GM18499 (cell line): Measurements from ENCODE around the gene PIMREG.

Experiments used
- ATAC-seq: cut with Tn5 transposase; IDR thresholded peaks from one replicate; pipeline ENCODE4 v1.9.1; 2021; ENCODE audit warnings: moderate number of reproducible peaks; ENCODE audit not compliant: insufficient read depth, unreplicated experiment

PIMREG gene

GRCh38 chr17:6443692-6444570 lies at the start of gene PIMREG:
Gene PIMREG (plus strand): TSS chr17:6444455. CDS start chr17:6445111, 656 bp downstream.
- peak; percentile 46 for ATAC-seq

- no peak for ATAC-seq
Observed at GRCh38 chr17:6398955-6399354, 45.3 kb upstream of the PIMREG start.

- no peak for ATAC-seq
Observed at GRCh38 chr17:6402258-6402657, 42.0 kb upstream of the PIMREG start.

GRCh38 chr17:6408276-6408675 lies 36.0 kb upstream of the PIMREG start:
- ATAC-seq, result no peak

- no peak for ATAC-seq
Observed at GRCh38 chr17:6408735-6409134, 35.5 kb upstream of the PIMREG start.

GRCh38 chr17:6413065-6413464 lies 31.2 kb upstream of the PIMREG start:
- no peak for ATAC-seq

GRCh38 chr17:6415616-6416015 lies 28.6 kb upstream of the PIMREG start:
- ATAC-seq, result no peak

GRCh38 chr17:6420173-6420641 lies 24.0 kb upstream of the PIMREG start:
- ATAC-seq, result no peak

- no peak for ATAC-seq
Observed at GRCh38 chr17:6421700-6422604, 22.3 kb upstream of the PIMREG start.

GRCh38 chr17:6422654-6423241 lies 21.5 kb upstream of the PIMREG start:
- no peak for ATAC-seq

GRCh38 chr17:6423931-6424330 lies 20.3 kb upstream of the PIMREG start:
- ATAC-seq, result no peak

GRCh38 chr17:6425407-6425806 lies 18.8 kb upstream of the PIMREG start:
- no peak for ATAC-seq

- no peak for ATAC-seq
Observed at GRCh38 chr17:6426356-6427101, 17.7 kb upstream of the PIMREG start.

- ATAC-seq, result no peak
Observed at GRCh38 chr17:6427279-6427781, 16.9 kb upstream of the PIMREG start.

- ATAC-seq, result no peak
Observed at GRCh38 chr17:6428207-6428965, 15.9 kb upstream of the PIMREG start.

- no peak for ATAC-seq
Observed at GRCh38 chr17:6429266-6429665, 15.0 kb upstream of the PIMREG start.

GRCh38 chr17:6430769-6431168 lies 13.5 kb upstream of the PIMREG start:
- no peak for ATAC-seq

GRCh38 chr17:6435051-6435450 lies 9.2 kb upstream of the PIMREG start, which contains the start of gene AIPL1:
Gene AIPL1 (minus strand): TSS chr17:6435121. CDS start chr17:6435104, 17 bp downstream.
- no peak for ATAC-seq

- no peak for ATAC-seq
Observed at GRCh38 chr17:6435968-6436367, 8.3 kb upstream of the PIMREG start.
